Measurements from ENCODE around the gene PAPPA.

Gene PAPPA

GRCh38 chr9:116236979-116237378 is 83.4 kb downstream of the PAPPA start:
- H3K27me3 ChIP-seq (ENCODE audit: insufficient read depth, low read length): no peaks in the 10 kb centered on the region
- H3K36me3 ChIP-seq (ENCODE audit: insufficient read depth, low read length): peaks cover 6% of the 10 kb centered on the region
- no peaks in the 10 kb centered on the region for H3K9me3 ChIP-seq (ENCODE audit: low read length)
- no peak overlapping the region for H3K4me3 ChIP-seq (ENCODE audit: low read length)
- H2AFZ ChIP-seq (ENCODE audit: low read depth, low read length): no peak overlapping the region
- no peaks in the 10 kb centered on the region for H3K4me1 ChIP-seq (ENCODE audit: insufficient read depth, low read length)

- Histone ChIP-seq H3K27me3 (ENCODE audit: insufficient read depth, low read length) (no peaks in the 10 kb centered on the region), H3K9me3 (ENCODE audit: low read length) (no peaks in the 10 kb centered on the region), H3K36me3 (ENCODE audit: insufficient read depth, low read length) (peaks cover 6% of the 10 kb centered on the region), H3K4me1 (ENCODE audit: insufficient read depth, low read length) (no peaks in the 10 kb centered on the region), H2AFZ (ENCODE audit: low read depth, low read length) (no peak overlapping the region), H3K4me3 (ENCODE audit: low read length) (no peak overlapping the region)
Measured at GRCh38 chr9:116237456-116237855, 83.9 kb downstream of the PAPPA start.

GRCh38 chr9:116238225-116238624 is 84.6 kb downstream of the PAPPA start:
- Histone ChIP-seq H3K9me3 (ENCODE audit: low read length) (no peaks in the 10 kb centered on the region), H3K4me3 (ENCODE audit: low read length) (no peak overlapping the region), H3K36me3 (ENCODE audit: insufficient read depth, low read length) (peaks cover 6% of the 10 kb centered on the region), H2AFZ (ENCODE audit: low read depth, low read length) (no peak overlapping the region), H3K4me1 (ENCODE audit: insufficient read depth, low read length) (no peaks in the 10 kb centered on the region), H3K27me3 (ENCODE audit: insufficient read depth, low read length) (no peaks in the 10 kb centered on the region)

- no peaks in the 10 kb centered on the region for H3K4me1 ChIP-seq (ENCODE audit: insufficient read depth, low read length)
- H2AFZ ChIP-seq (ENCODE audit: low read depth, low read length): no peak overlapping the region
- H3K36me3 ChIP-seq (ENCODE audit: insufficient read depth, low read length): peaks cover 6% of the 10 kb centered on the region
- no peaks in the 10 kb centered on the region for H3K27me3 ChIP-seq (ENCODE audit: insufficient read depth, low read length)
- H3K9me3 ChIP-seq (ENCODE audit: low read length): no peaks in the 10 kb centered on the region
- no peak overlapping the region for H3K4me3 ChIP-seq (ENCODE audit: low read length)
Measured at GRCh38 chr9:116238776-116239340, 85.3 kb downstream of the PAPPA start.

GRCh38 chr9:116243708-116244107 is 90.1 kb downstream of the PAPPA start:
- Histone ChIP-seq H2AFZ (ENCODE audit: low read depth, low read length) (no peak overlapping the region), H3K36me3 (ENCODE audit: insufficient read depth, low read length) (no peaks in the 10 kb centered on the region), H3K9me3 (ENCODE audit: low read length) (no peaks in the 10 kb centered on the region), H3K4me1 (ENCODE audit: insufficient read depth, low read length) (no peaks in the 10 kb centered on the region), H3K27me3 (ENCODE audit: insufficient read depth, low read length) (no peaks in the 10 kb centered on the region), H3K4me3 (ENCODE audit: low read length) (no peak overlapping the region)

GRCh38 chr9:116247284-116247683 is 93.7 kb downstream of the PAPPA start:
- H3K27me3 ChIP-seq (ENCODE audit: insufficient read depth, low read length): no peaks in the 10 kb centered on the region
- no peaks in the 10 kb centered on the region for H3K36me3 ChIP-seq (ENCODE audit: insufficient read depth, low read length)
- no peak overlapping the region for H3K4me3 ChIP-seq (ENCODE audit: low read length)
- H2AFZ ChIP-seq (ENCODE audit: low read depth, low read length): no peak overlapping the region
- no peaks in the 10 kb centered on the region for H3K4me1 ChIP-seq (ENCODE audit: insufficient read depth, low read length)
- no peaks in the 10 kb centered on the region for H3K9me3 ChIP-seq (ENCODE audit: low read length)

- Histone ChIP-seq H3K9me3 (ENCODE audit: low read length) (no peaks in the 10 kb centered on the region), H3K36me3 (ENCODE audit: insufficient read depth, low read length) (no peaks in the 10 kb centered on the region), H3K27me3 (ENCODE audit: insufficient read depth, low read length) (no peaks in the 10 kb centered on the region), H3K4me3 (ENCODE audit: low read length) (no peak overlapping the region), H3K4me1 (ENCODE audit: insufficient read depth, low read length) (no peaks in the 10 kb centered on the region), H2AFZ (ENCODE audit: low read depth, low read length) (no peak overlapping the region)
Measured at GRCh38 chr9:116247791-116248374, 94.3 kb downstream of the PAPPA start.

GRCh38 chr9:116250891-116251290 is 97.3 kb downstream of the PAPPA start:
- Histone ChIP-seq H3K36me3 (ENCODE audit: insufficient read depth, low read length) (no peaks in the 10 kb centered on the region), H2AFZ (ENCODE audit: low read depth, low read length) (no peak overlapping the region), H3K9me3 (ENCODE audit: low read length) (no peaks in the 10 kb centered on the region), H3K27me3 (ENCODE audit: insufficient read depth, low read length) (no peaks in the 10 kb centered on the region), H3K4me3 (ENCODE audit: low read length) (no peak overlapping the region), H3K4me1 (ENCODE audit: insufficient read depth, low read length) (no peaks in the 10 kb centered on the region)

GRCh38 chr9:116251366-116251765 is 97.8 kb downstream of the PAPPA start:
- H2AFZ ChIP-seq (ENCODE audit: low read depth, low read length): no peak overlapping the region
- H3K36me3 ChIP-seq (ENCODE audit: insufficient read depth, low read length): no peaks in the 10 kb centered on the region
- H3K9me3 ChIP-seq (ENCODE audit: low read length): no peaks in the 10 kb centered on the region
- H3K4me3 ChIP-seq (ENCODE audit: low read length): no peak overlapping the region
- H3K27me3 ChIP-seq (ENCODE audit: insufficient read depth, low read length): no peaks in the 10 kb centered on the region
- no peaks in the 10 kb centered on the region for H3K4me1 ChIP-seq (ENCODE audit: insufficient read depth, low read length)

GRCh38 chr9:116260531-116260930 is 106.9 kb downstream of the PAPPA start:
- Histone ChIP-seq H3K36me3 (ENCODE audit: insufficient read depth, low read length) (no peaks in the 10 kb centered on the region), H3K4me1 (ENCODE audit: insufficient read depth, low read length) (no peaks in the 10 kb centered on the region), H3K4me3 (ENCODE audit: low read length) (no peak overlapping the region), H3K27me3 (ENCODE audit: insufficient read depth, low read length) (no peaks in the 10 kb centered on the region), H3K9me3 (ENCODE audit: low read length) (no peaks in the 10 kb centered on the region), H2AFZ (ENCODE audit: low read depth, low read length) (no peak overlapping the region)

- Histone ChIP-seq H2AFZ (ENCODE audit: low read depth, low read length) (no peak overlapping the region), H3K9me3 (ENCODE audit: low read length) (no peaks in the 10 kb centered on the region), H3K4me1 (ENCODE audit: insufficient read depth, low read length) (no peaks in the 10 kb centered on the region), H3K36me3 (ENCODE audit: insufficient read depth, low read length) (peaks cover 3% of the 10 kb centered on the region), H3K27me3 (ENCODE audit: insufficient read depth, low read length) (no peaks in the 10 kb centered on the region), H3K4me3 (ENCODE audit: low read length) (no peak overlapping the region)
Measured at GRCh38 chr9:116262448-116262847, 108.9 kb downstream of the PAPPA start.

- no peak overlapping the region for H3K4me3 ChIP-seq (ENCODE audit: low read length)
- no peaks in the 10 kb centered on the region for H3K27me3 ChIP-seq (ENCODE audit: insufficient read depth, low read length)
- H3K4me1 ChIP-seq (ENCODE audit: insufficient read depth, low read length): no peaks in the 10 kb centered on the region
- H2AFZ ChIP-seq (ENCODE audit: low read depth, low read length): no peak overlapping the region
- H3K9me3 ChIP-seq (ENCODE audit: low read length): no peaks in the 10 kb centered on the region
- peaks cover 3% of the 10 kb centered on the region for H3K36me3 ChIP-seq (ENCODE audit: insufficient read depth, low read length)
Measured at GRCh38 chr9:116264361-116264760, 110.8 kb downstream of the PAPPA start.

GRCh38 chr9:116267021-116267420 is 113.4 kb downstream of the PAPPA start:
- Histone ChIP-seq H3K27me3 (ENCODE audit: insufficient read depth, low read length) (no peaks in the 10 kb centered on the region), H3K36me3 (ENCODE audit: insufficient read depth, low read length) (peaks cover 3% of the 10 kb centered on the region), H2AFZ (ENCODE audit: low read depth, low read length) (no peak overlapping the region), H3K4me3 (ENCODE audit: low read length) (no peak overlapping the region), H3K9me3 (ENCODE audit: low read length) (no peaks in the 10 kb centered on the region), H3K4me1 (ENCODE audit: insufficient read depth, low read length) (peaks cover 3% of the 10 kb centered on the region)

- no peak overlapping the region for H2AFZ ChIP-seq (ENCODE audit: low read depth, low read length)
- no peaks in the 10 kb centered on the region for H3K27me3 ChIP-seq (ENCODE audit: insufficient read depth, low read length)
- peaks cover 3% of the 10 kb centered on the region for H3K36me3 ChIP-seq (ENCODE audit: insufficient read depth, low read length)
- H3K4me3 ChIP-seq (ENCODE audit: low read length): no peak overlapping the region
- no peaks in the 10 kb centered on the region for H3K9me3 ChIP-seq (ENCODE audit: low read length)
- peaks cover 3% of the 10 kb centered on the region for H3K4me1 ChIP-seq (ENCODE audit: insufficient read depth, low read length)
Measured at GRCh38 chr9:116269250-116269649, 115.7 kb downstream of the PAPPA start.

All from neuron (in vitro differentiated cells).